MM.1S (cell line): Measurements from ENCODE around the gene ZFHX3.

Experiments used
- DNase-seq: peaks from one replicate; pipeline ENCODE4 v3.0.0-alpha.2; 2015
- H2AFZ ChIP-seq: fragments of 300-600 bp; sonication (generic); 2 replicates; pipeline ENCODE4 v1.6.0; 2016; ENCODE audit warnings: antibody characterized with exemption, low read length
- H3F3A ChIP-seq: fragments of 300-600 bp; sonication (generic); 2 replicates; pipeline ENCODE4 v1.6.1; 2016; ENCODE audit warnings: mild to moderate bottlenecking, antibody characterized with exemption, low read length, moderate library complexity, mixed read lengths; ENCODE audit not compliant: insufficient read depth
- H3K27ac ChIP-seq: fragments of 300-600 bp; sonication (generic); 2 replicates; pipeline ENCODE4 v1.5.1; 2016; ENCODE audit warnings: mild to moderate bottlenecking, low read length
- H3K27me3 ChIP-seq: fragments of 300-600 bp; sonication (generic); replicated peaks from 2 replicates; pipeline ENCODE4 v1.6.0; 2016; ENCODE audit warnings: low read length; ENCODE audit not compliant: insufficient read depth
- H3K36me3 ChIP-seq: fragments of 300-600 bp; sonication (generic); replicated peaks from 2 replicates; pipeline ENCODE4 v1.6.1; 2016; ENCODE audit warnings: mild to moderate bottlenecking, low read length, mixed read lengths; ENCODE audit not compliant: insufficient read depth
- H3K4me1 ChIP-seq: fragments of 300-600 bp; sonication (generic); 2 replicates; pipeline ENCODE4 v1.6.1; 2016; ENCODE audit warnings: low read length, mixed read lengths
- H3K4me2 ChIP-seq: fragments of 300-600 bp; sonication (generic); 2 replicates; pipeline ENCODE4 v1.6.0; 2016; ENCODE audit warnings: low read depth, low read length
- H3K4me3 ChIP-seq: fragments of 300-600 bp; sonication (generic); 2 replicates; pipeline ENCODE4 v1.5.1; 2016; ENCODE audit warnings: low read length, mixed read lengths
- H3K79me2 ChIP-seq: fragments of 300-600 bp; sonication (generic); 2 replicates; pipeline ENCODE4 v1.6.1; 2016; ENCODE audit warnings: mixed run types, low read length, mixed read lengths
- H3K9ac ChIP-seq: fragments of 300-600 bp; sonication (generic); 2 replicates; pipeline ENCODE4 v1.6.1; 2016; ENCODE audit warnings: low read length, mixed read lengths
- H3K9me2 ChIP-seq: fragments of 300-600 bp; sonication (generic); replicated peaks from 2 replicates; pipeline ENCODE4 v1.6.1; 2016; ENCODE audit warnings: mild to moderate bottlenecking, low read length, mixed read lengths; ENCODE audit not compliant: insufficient read depth
- H3K9me3 ChIP-seq: fragments of 300-600 bp; sonication (generic); replicated peaks from 2 replicates; pipeline ENCODE4 v1.6.1; 2016; ENCODE audit warnings: mild to moderate bottlenecking, low read length, mixed read lengths; ENCODE audit not compliant: insufficient read depth
- H4K20me1 ChIP-seq: fragments of 300-600 bp; sonication (generic); 2 replicates; pipeline ENCODE4 v1.6.1; 2016; ENCODE audit warnings: mild to moderate bottlenecking, low read length, moderate library complexity, mixed read lengths; ENCODE audit not compliant: insufficient read depth
- CTCF ChIP-seq: fragments of 300-600 bp; sonication (generic); IDR thresholded peaks from 2 replicates; pipeline ENCODE4 v1.5.1; 2016; ENCODE audit warnings: antibody characterized with exemption, low read length, mixed read lengths
- EZH2 ChIP-seq: fragments of 300-600 bp; sonication (generic); optimal IDR thresholded peaks from 2 replicates; pipeline ENCODE3; 2017; ENCODE audit warnings: low read depth, mild to moderate bottlenecking, antibody characterized with exemption, low read length, mixed read lengths
- EZH2phosphoT487 ChIP-seq: fragments of 300-600 bp; sonication (generic); IDR thresholded peaks from 2 replicates; pipeline ENCODE4 v1.6.1; 2018; ENCODE audit warnings: antibody characterized with exemption, low read length

Gene ZFHX3

GRCh38 chr16:72814226-72814625 is 233.7 kb downstream of the ZFHX3 start:
- no peaks in the 10 kb centered on the region for H3F3A ChIP-seq
- H3K4me2 ChIP-seq, result no peak overlapping the region

GRCh38 chr16:72812672-72813071 is 235.3 kb downstream of the ZFHX3 start:
- H3K9me2 ChIP-seq, result no peaks in the 10 kb centered on the region
- no peaks in the 10 kb centered on the region for H4K20me1 ChIP-seq
- no peak overlapping the region for H3K4me2 ChIP-seq
- TF ChIP-seq EZH2 (no peak), EZH2phosphoT487 (no peak), CTCF (no peak)
- H3K79me2 ChIP-seq, result no peaks in the 10 kb centered on the region
- H3F3A ChIP-seq, result no peaks in the 10 kb centered on the region
- no peaks in the 10 kb centered on the region for H3K4me1 ChIP-seq
- no peak overlapping the region for H3K4me3 ChIP-seq
- no peaks in the 10 kb centered on the region for H3K36me3 ChIP-seq
- no peaks in the 10 kb centered on the region for H3K9me3 ChIP-seq
- no peak overlapping the region for H3K9ac ChIP-seq
- H2AFZ ChIP-seq, result no peak overlapping the region
- H3K27ac ChIP-seq, result no peak overlapping the region
- H3K27me3 ChIP-seq, result no peaks in the 10 kb centered on the region
- DNase-seq, result no peak

More at GRCh38 chr16:72814226-72814625, 233.7 kb downstream of the ZFHX3 start:
- Histone ChIP-seq H3K9me3 (no peaks in the 10 kb centered on the region), H4K20me1 (no peaks in the 10 kb centered on the region), H3K9ac (no peak overlapping the region), H3K9me2 (no peaks in the 10 kb centered on the region), H3K79me2 (no peaks in the 10 kb centered on the region), H2AFZ (no peak overlapping the region), H3K36me3 (no peaks in the 10 kb centered on the region), H3K27ac (no peak overlapping the region), H3K4me3 (no peak overlapping the region), H3K4me1 (no peaks in the 10 kb centered on the region), H3K27me3 (no peaks in the 10 kb centered on the region)
- TF ChIP-seq EZH2 (no peak), CTCF (no peak), EZH2phosphoT487 (no peak)
- DNase-seq, result no peak

GRCh38 chr16:72811876-72812275 is 236.1 kb downstream of the ZFHX3 start:
- H3K9me2 ChIP-seq, result no peaks in the 10 kb centered on the region
- H3K4me1 ChIP-seq, result no peaks in the 10 kb centered on the region
- no peaks in the 10 kb centered on the region for H3F3A ChIP-seq
- H3K4me2 ChIP-seq, result no peak overlapping the region
- H3K79me2 ChIP-seq, result no peaks in the 10 kb centered on the region
- no peaks in the 10 kb centered on the region for H3K36me3 ChIP-seq
- no peak overlapping the region for H3K27ac ChIP-seq
- TF ChIP-seq CTCF (no peak), EZH2phosphoT487 (no peak), EZH2 (no peak)
- DNase-seq, result no peak
- no peak overlapping the region for H3K4me3 ChIP-seq
- H3K27me3 ChIP-seq, result no peaks in the 10 kb centered on the region
- H4K20me1 ChIP-seq, result no peaks in the 10 kb centered on the region
- H2AFZ ChIP-seq, result no peak overlapping the region
- H3K9ac ChIP-seq, result no peak overlapping the region
- no peaks in the 10 kb centered on the region for H3K9me3 ChIP-seq
